ENCODE data around the gene RIPPLY3. TPM values are rescaled to one million over a fixed set of nuclear protein-coding genes. Genes with fewer than 3 reads are reported as not detected.
"Not testable (repeated sequence)": the region's sequence is repeated elsewhere in the genome, so short reads cannot be mapped to it uniquely, and the experiment has no call there.

Gene RIPPLY3
- total RNA-seq, 2 donors from 2014 or later = not detected

GRCh38 chr21:37028570-37028969, 22.1 kb downstream of the RIPPLY3 start:
- no peaks in the 10 kb centered on the region for H3K36me3 ChIP-seq
- no peaks in the 10 kb centered on the region for H3K9me3 ChIP-seq
- H3K27ac ChIP-seq = no peak overlapping the region
- H3K4me1 ChIP-seq = no peaks in the 10 kb centered on the region
- TF ChIP-seq CTCF (IDR thresholded peaks at IDR 0.05) = no peak
- no peak overlapping the region for H3K4me3 ChIP-seq
- no peaks in the 10 kb centered on the region for H3K27me3 ChIP-seq
- DNase-seq (ENCODE audit: low spot score) = peak; percentile 50

- no peak overlapping the region for H3K27ac ChIP-seq
- no peak for DNase-seq (ENCODE audit: low spot score)
- H3K4me3 ChIP-seq = no peak overlapping the region
- no peak for TF ChIP-seq CTCF (IDR thresholded peaks at IDR 0.05)
- H3K36me3 ChIP-seq = no peaks in the 10 kb centered on the region
- H3K27me3 ChIP-seq = no peaks in the 10 kb centered on the region
- H3K4me1 ChIP-seq = no peaks in the 10 kb centered on the region
- H3K9me3 ChIP-seq = no peaks in the 10 kb centered on the region
Observed at GRCh38 chr21:37030864-37031263, 24.4 kb downstream of the RIPPLY3 start.

- H3K4me3 ChIP-seq = no peak overlapping the region
- H3K9me3 ChIP-seq = no peaks in the 10 kb centered on the region
- no peaks in the 10 kb centered on the region for H3K4me1 ChIP-seq
- H3K27me3 ChIP-seq = no peaks in the 10 kb centered on the region
- no peak for TF ChIP-seq CTCF (IDR thresholded peaks at IDR 0.05)
- no peak overlapping the region for H3K27ac ChIP-seq
- H3K36me3 ChIP-seq = no peaks in the 10 kb centered on the region
- DNase-seq (ENCODE audit: low spot score) = peak; percentile 16
Observed at GRCh38 chr21:37032293-37032692, 25.8 kb downstream of the RIPPLY3 start.

- Histone ChIP-seq H3K4me3 (no peak overlapping the region), H3K27me3 (no peaks in the 10 kb centered on the region), H3K9me3 (no peaks in the 10 kb centered on the region), H3K36me3 (no peaks in the 10 kb centered on the region), H3K27ac (no peak overlapping the region), H3K4me1 (no peaks in the 10 kb centered on the region)
- DNase-seq (ENCODE audit: low spot score) = peak; percentile 2
- TF ChIP-seq CTCF (IDR thresholded peaks at IDR 0.05) = no peak
Observed at GRCh38 chr21:37032877-37033471, 26.5 kb downstream of the RIPPLY3 start.

GRCh38 chr21:37034394-37034793, 27.9 kb downstream of the RIPPLY3 start:
- not testable (repeated sequence) for H3K36me3 ChIP-seq, H3K9me3 ChIP-seq, H3K4me3 ChIP-seq, H3K27me3 ChIP-seq, H3K27ac ChIP-seq, H3K4me1 ChIP-seq
- peak; percentile 4 for DNase-seq (ENCODE audit: low spot score)

- no peaks in the 10 kb centered on the region for H3K4me1 ChIP-seq
- TF ChIP-seq CTCF (IDR thresholded peaks at IDR 0.05) = no peak
- H3K36me3 ChIP-seq = no peaks in the 10 kb centered on the region
- H3K27ac ChIP-seq = no peak overlapping the region
- DNase-seq (ENCODE audit: low spot score) = no peak
- no peaks in the 10 kb centered on the region for H3K9me3 ChIP-seq
- no peaks in the 10 kb centered on the region for H3K27me3 ChIP-seq
- H3K4me3 ChIP-seq = no peak overlapping the region
Observed at GRCh38 chr21:37036177-37036576, 29.7 kb downstream of the RIPPLY3 start.
